HepG2 (cell line): Measurements from ENCODE around the gene PRADC1. TPM values are rescaled to one million over a fixed set of nuclear protein-coding genes. Genes with fewer than 3 reads are reported as not detected.

Experiments
- CCDC6 ChIP-seq: sonication (generic); formaldehyde crosslinking; IDR thresholded peaks from 2 replicates; pipeline ENCODE4 v1.8.1; 2022; ENCODE audit warnings: mild to moderate bottlenecking, missing genetic modification reagents, moderate library complexity
- CHCHD3 ChIP-seq: sonication (generic); formaldehyde crosslinking; IDR thresholded peaks from 2 replicates; pipeline ENCODE4 v1.8.0; 2022; ENCODE audit warnings: mild to moderate bottlenecking, missing genetic modification reagents, moderate library complexity
- GTF3A ChIP-seq: sonication (generic); formaldehyde crosslinking; conservative IDR thresholded peaks from 2 replicates; pipeline ENCODE4 v1.4.0; 2020; ENCODE audit warnings: mild to moderate bottlenecking, missing genetic modification reagents
- HNF4G ChIP-seq, 2 experiments: sonication (generic) in 1 of 2; formaldehyde crosslinking in 1 of 2; IDR thresholded peaks; 2 replicates each; pipeline versions ENCODE4 v1.4.0 to v1.6.1; 2011 to 2020; ENCODE audit warnings: borderline replicate concordance in 2 of 2, low read depth in 2 of 2, mild to moderate bottlenecking in 2 of 2, low read length in 1 of 2, missing genetic modification reagents in 1 of 2, moderate library complexity in 1 of 2
- KAT7 ChIP-seq: IDR thresholded peaks from 2 replicates; pipeline ENCODE4 v1.6.1; 2018; ENCODE audit warnings: borderline replicate concordance, missing compliant biosample characterization
- NR2C2 ChIP-seq: sonication (generic); formaldehyde crosslinking; IDR thresholded peaks from 2 replicates; pipeline ENCODE4 v1.4.0; 2020; ENCODE audit warnings: missing genetic modification reagents, mild to moderate bottlenecking, moderate library complexity, borderline replicate concordance
- POLR2G ChIP-seq: fragments of 200-400 bp; formaldehyde crosslinking; IDR thresholded peaks from 2 replicates; pipeline ENCODE4 v1.6.1; 2018; ENCODE audit warnings: mild to moderate bottlenecking, low read depth, low read length, moderate library complexity
- SIX4 ChIP-seq: sonication (generic); formaldehyde crosslinking; IDR thresholded peaks from 2 replicates; pipeline ENCODE4 v1.4.0; 2020; ENCODE audit warnings: missing genetic modification reagents
- ZBTB7A ChIP-seq: sonication (generic); formaldehyde crosslinking; IDR thresholded peaks from 2 replicates; pipeline ENCODE4 v1.8.0; 2022; ENCODE audit warnings: mild to moderate bottlenecking, missing genetic modification reagents
- ZFP36 ChIP-seq: fragments of 150-350 bp; IDR thresholded peaks from 2 replicates; pipeline ENCODE4 v1.6.1; 2018; ENCODE audit warnings: borderline replicate concordance, low read length, low read depth; ENCODE audit not compliant: partially characterized antibody
- ZNF318 ChIP-seq: sonication (generic); formaldehyde crosslinking; IDR thresholded peaks from 2 replicates; pipeline ENCODE4 v1.4.0; 2020; ENCODE audit warnings: mild to moderate bottlenecking, missing genetic modification reagents
- ZNF362 ChIP-seq: sonication (generic); formaldehyde crosslinking; IDR thresholded peaks from 2 replicates; pipeline ENCODE4 v1.4.0; 2020; ENCODE audit warnings: missing genetic modification reagents, mild to moderate bottlenecking, borderline replicate concordance
- ZNF615 ChIP-seq: sonication (generic); formaldehyde crosslinking; IDR thresholded peaks from 2 replicates; pipeline ENCODE4 v1.5.0; 2020; ENCODE audit warnings: mild to moderate bottlenecking, missing genetic modification reagents, borderline replicate concordance
- ZNF776 ChIP-seq: sonication (generic); formaldehyde crosslinking; IDR thresholded peaks from 2 replicates; pipeline ENCODE4 v1.4.0; 2020; ENCODE audit warnings: mild to moderate bottlenecking, missing genetic modification reagents
- ZXDC ChIP-seq: sonication (generic); formaldehyde crosslinking; IDR thresholded peaks from 2 replicates; pipeline ENCODE4 v1.5.0; 2020; ENCODE audit warnings: mild to moderate bottlenecking, missing genetic modification reagents
- polyA plus RNA-seq, 8 experiments: library from polyadenylated mRNA; depleted of rRNA in 3 of 8; stranded (reverse) in 7 of 8; unstranded in 1 of 8; fragments of >200 nt; fragmentation: Illumina TruSeq in 4 of 8; extraction: Trizol in 4 of 8; gene quantifications; 2 replicates each; pipeline versions ENCODE4 v1.2.1 to v1.2.3, GENCODE V29; 2011 to 2016; ENCODE audit warnings: low read depth in 4 of 8, missing spikeins in 1 of 8, mixed read lengths in 1 of 8; ENCODE audit not compliant: insufficient read depth in 1 of 8
- total RNA-seq, 5 experiments: library from RNA; depleted of rRNA; stranded (reverse); fragments of >200 nt; fragmentation: Illumina TruSeq; extraction: Trizol; gene quantifications; 2 replicates each; pipeline ENCODE4 v1.2.3, GENCODE V29; 2016; ENCODE audit warnings: low read depth in 1 of 5

Gene PRADC1
- total and polyA plus RNA-seq, 2 of the 13 experiments (the other 11 are each of a cell fraction or from before 2014, with no cell fraction given): 12.1 to 37.2 TPM

- TF ChIP-seq SIX4 (CRISPR knock-in tag): 0 out of 2 replicates have a peak, but pooled peaks have one; percentile 15
- peak; percentile 40 for TF ChIP-seq CCDC6 (CRISPR knock-in tag)
- 0 out of 2 replicates have a peak, but pooled peaks have one; percentile 48 for TF ChIP-seq ZBTB7A (CRISPR knock-in tag)
- TF ChIP-seq ZFP36: no peak
- peak; percentile 59 for TF ChIP-seq HNF4G (IDR thresholded peaks at IDR 0.05; ENCODE audit: borderline replicate concordance, low read depth, low read length)
- TF ChIP-seq HNF4G (CRISPR knock-in tag; IDR thresholded peaks at IDR 0.05; ENCODE audit: borderline replicate concordance, low read depth): peak; percentile 76; the same call in 1 of the 2 replicates
- TF ChIP-seq ZXDC (CRISPR knock-in tag): 0 out of 2 replicates have a peak, but pooled peaks have one; percentile 11
- 0 out of 2 replicates have a peak, but pooled peaks have one; percentile 13 for TF ChIP-seq KAT7 (CRISPR knock-in tag)
- peak; percentile 28 for TF ChIP-seq ZNF776 (CRISPR knock-in tag)
- TF ChIP-seq ZNF615 (CRISPR knock-in tag): no peak
- 0 out of 2 replicates have a peak, but pooled peaks have one; percentile 38 for TF ChIP-seq ZNF318 (CRISPR knock-in tag)
- no peak for TF ChIP-seq CHCHD3 (CRISPR knock-in tag)
- 0 out of 2 replicates have a peak, but pooled peaks have one; percentile 40 for TF ChIP-seq NR2C2
- 0 out of 2 replicates have a peak, but pooled peaks have one; percentile 57 for TF ChIP-seq POLR2G
- 0 out of 2 replicates have a peak, but pooled peaks have one; percentile 9 for TF ChIP-seq ZNF362
- TF ChIP-seq GTF3A: peak; percentile 94; the same call in 1 of the 2 replicates
These were observed 461 bp downstream of the PRADC1 start (continued) for GRCh38 chr2:73232403-73233153.
